ENCODE results near the gene DPH7. TPM values are rescaled to one million over a fixed set of nuclear protein-coding genes. Genes with fewer than 3 reads are reported as not detected.

Gene DPH7
- polyA plus RNA-seq, 2 of the 4 experiments (the other 2 are of a cell fraction) = 26.7 to 35.2 TPM

DNA sequence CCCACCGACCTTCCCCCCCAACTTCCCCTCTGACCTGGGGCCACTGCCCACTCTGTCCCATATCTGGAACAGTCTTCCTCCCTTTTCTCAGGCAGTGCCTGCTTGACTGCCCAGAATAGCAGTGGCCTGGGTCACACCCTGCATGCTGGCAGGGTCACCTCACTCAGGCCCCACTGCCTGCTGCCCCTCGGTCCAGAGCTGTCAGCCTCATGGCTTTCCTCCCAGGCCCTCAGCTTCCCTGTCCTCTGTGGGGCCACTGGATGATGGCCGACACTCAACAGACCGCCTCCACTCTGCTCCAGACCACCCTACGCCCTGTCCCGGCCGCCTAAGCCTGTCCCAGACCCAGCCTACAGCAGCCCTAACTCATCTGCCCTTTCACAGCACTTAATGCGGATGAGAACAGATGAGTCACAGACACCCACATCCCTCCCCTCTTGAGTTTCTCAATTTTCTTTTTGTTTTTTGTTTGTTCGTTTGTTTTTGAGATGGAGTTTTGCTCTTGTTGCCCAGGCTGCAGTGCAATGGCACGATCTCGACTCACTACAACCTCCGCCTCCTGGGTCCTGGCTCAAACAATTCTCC, 34.5 kb downstream of the DPH7 start:
- FAIRE-seq (no peak), ATAC-seq (no peak), DNase-seq (ENCODE audit: low read depth in 1 of 2, low spot score in 1 of 2) (no peak)
- ChIA-PET CTCF (interaction anchor here (0.6 to 2.2 kb wide), 8 partner anchors 9 to 259 kb away, joined by 3 to 16 read pairs (median 4); no protein-coding TSS in a partner anchor), POLR2A (no interaction called here)
- TF ChIP-seq BCL3 (IDR thresholded peaks at IDR 0.05) (no peak), MAZ (IDR thresholded peaks at IDR 0.05; ENCODE audit: borderline replicate concordance, low read depth, low read length) (no peak), HDAC2 (IDR thresholded peaks at IDR 0.05) (no peak), PHF8 (IDR thresholded peaks at IDR 0.05; ENCODE audit: borderline replicate concordance, low read depth) (no peak), KDM1A (IDR thresholded peaks at IDR 0.05; ENCODE audit: low read depth) (no peak), MAX (IDR thresholded peaks at IDR 0.05) (no peak), POLR2AphosphoS2 (conservative IDR thresholded peaks at IDR 0.05; ENCODE audit: low read length) (no peak), NFE2L2 (conservative IDR thresholded peaks at IDR 0.05; ENCODE audit: low read length) (no peak), ZNF302 (CRISPR knock-in tag; IDR thresholded peaks at IDR 0.05) (no peak), EHF (CRISPR knock-in tag; IDR thresholded peaks at IDR 0.05) (no peak), RARB (CRISPR knock-in tag; IDR thresholded peaks at IDR 0.05) (no peak), RAD21 (conservative IDR thresholded peaks at IDR 0.05 in 1 of 2, IDR thresholded peaks at IDR 0.05 in 1 of 2) (no peak), RNF2 (IDR thresholded peaks at IDR 0.05; ENCODE audit: borderline replicate concordance, low read depth) (no peak), PBX3 (IDR thresholded peaks at IDR 0.05) (no peak)
- TF ChIP-seq, protein P1, sequence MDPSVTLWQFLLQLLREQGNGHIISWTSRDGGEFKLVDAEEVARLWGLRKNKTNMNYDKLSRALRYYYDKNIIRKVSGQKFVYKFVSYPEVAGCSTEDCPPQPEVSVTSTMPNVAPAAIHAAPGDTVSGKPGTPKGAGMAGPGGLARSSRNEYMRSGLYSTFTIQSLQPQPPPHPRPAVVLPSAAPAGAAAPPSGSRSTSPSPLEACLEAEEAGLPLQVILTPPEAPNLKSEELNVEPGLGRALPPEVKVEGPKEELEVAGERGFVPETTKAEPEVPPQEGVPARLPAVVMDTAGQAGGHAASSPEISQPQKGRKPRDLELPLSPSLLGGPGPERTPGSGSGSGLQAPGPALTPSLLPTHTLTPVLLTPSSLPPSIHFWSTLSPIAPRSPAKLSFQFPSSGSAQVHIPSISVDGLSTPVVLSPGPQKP (IDR thresholded peaks at IDR 0.05; ENCODE audit: low read depth, low read length) = no peak
- TF ChIP-seq, protein P2, sequence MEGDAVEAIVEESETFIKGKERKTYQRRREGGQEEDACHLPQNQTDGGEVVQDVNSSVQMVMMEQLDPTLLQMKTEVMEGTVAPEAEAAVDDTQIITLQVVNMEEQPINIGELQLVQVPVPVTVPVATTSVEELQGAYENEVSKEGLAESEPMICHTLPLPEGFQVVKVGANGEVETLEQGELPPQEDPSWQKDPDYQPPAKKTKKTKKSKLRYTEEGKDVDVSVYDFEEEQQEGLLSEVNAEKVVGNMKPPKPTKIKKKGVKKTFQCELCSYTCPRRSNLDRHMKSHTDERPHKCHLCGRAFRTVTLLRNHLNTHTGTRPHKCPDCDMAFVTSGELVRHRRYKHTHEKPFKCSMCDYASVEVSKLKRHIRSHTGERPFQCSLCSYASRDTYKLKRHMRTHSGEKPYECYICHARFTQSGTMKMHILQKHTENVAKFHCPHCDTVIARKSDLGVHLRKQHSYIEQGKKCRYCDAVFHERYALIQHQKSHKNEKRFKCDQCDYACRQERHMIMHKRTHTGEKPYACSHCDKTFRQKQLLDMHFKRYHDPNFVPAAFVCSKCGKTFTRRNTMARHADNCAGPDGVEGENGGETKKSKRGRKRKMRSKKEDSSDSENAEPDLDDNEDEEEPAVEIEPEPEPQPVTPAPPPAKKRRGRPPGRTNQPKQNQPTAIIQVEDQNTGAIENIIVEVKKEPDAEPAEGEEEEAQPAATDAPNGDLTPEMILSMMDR (IDR thresholded peaks at IDR 0.05) = no peak
- H3K4me3 ChIP-seq = no peak overlapping the region
- no peak overlapping the region for H3K4me2 ChIP-seq
- no peak overlapping the region for H3K27ac ChIP-seq
- WGBS (ENCODE audit: missing lambda C conversion rate) = 80% methylated on average over 12 of the region's 12 CpGs
- no peaks in the 10 kb centered on the region for H3K4me1 ChIP-seq
- no peaks in the 10 kb centered on the region for H3K9me3 ChIP-seq

DNA sequence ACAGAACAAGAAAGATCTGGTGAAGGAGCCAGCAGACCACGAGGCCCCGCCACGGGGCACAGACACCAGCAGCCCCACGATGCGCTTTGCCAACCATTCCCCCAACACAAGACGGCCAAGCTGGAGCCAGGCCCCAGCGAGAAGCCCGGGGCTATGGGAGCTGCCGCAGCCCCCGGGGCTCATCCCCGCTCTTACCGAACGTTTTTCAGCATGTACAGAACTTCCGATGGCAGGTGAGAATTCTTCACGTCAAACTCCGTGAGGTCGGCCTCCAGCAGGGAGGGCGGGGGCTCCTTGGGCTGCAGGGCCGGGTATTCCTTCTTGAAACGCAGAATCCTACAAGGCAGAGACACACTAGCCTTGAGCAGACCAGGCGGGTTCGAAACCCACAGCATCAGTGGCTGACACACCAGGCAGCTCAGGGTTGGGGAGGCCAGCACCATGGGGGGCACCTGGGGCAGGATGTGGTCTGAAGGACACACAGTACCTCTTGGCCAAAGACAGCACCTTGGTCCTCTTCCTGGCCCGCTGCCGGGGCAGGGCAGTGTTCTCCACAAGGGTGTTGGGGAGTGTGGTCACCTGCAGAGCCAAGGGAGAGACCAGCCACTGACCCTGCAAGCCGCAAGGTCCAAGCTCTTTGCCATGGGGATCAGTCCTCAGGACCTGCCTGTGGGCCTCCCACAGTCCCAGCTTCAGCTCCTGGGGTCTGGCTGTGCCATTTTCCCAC, 35.3 kb downstream of the DPH7 start:
- ChIA-PET CTCF (interaction anchor here (1.0 to 2.2 kb wide), 4 partner anchors 8 to 257 kb away, joined by 3 to 16 read pairs (median 4); partner anchors contain the start of gene NRARP), POLR2A (no interaction called here)
- Histone ChIP-seq H3K4me3 (no peak overlapping the region), H3K9me3 (no peaks in the 10 kb centered on the region), H3K27ac (no peak overlapping the region), H3K4me2 (no peak overlapping the region), H3K4me1 (no peaks in the 10 kb centered on the region)
- DNase-seq (ENCODE audit: low read depth in 1 of 2, low spot score in 1 of 2) (no peak), ATAC-seq (no peak), FAIRE-seq (no peak)
- no peak for TF ChIP-seq MAZ (IDR thresholded peaks at IDR 0.05; ENCODE audit: borderline replicate concordance, low read depth, low read length)
- no peak for TF ChIP-seq EHMT2 (IDR thresholded peaks at IDR 0.05; ENCODE audit: low read depth)
- TF ChIP-seq TFCP2L1 (CRISPR knock-in tag; IDR thresholded peaks at IDR 0.05) = no peak
- no peak for TF ChIP-seq ZC3H11A (IDR thresholded peaks at IDR 0.05)
- TF ChIP-seq CEBPB (IDR thresholded peaks at IDR 0.05) = no peak
- TF ChIP-seq SREBF2 (IDR thresholded peaks at IDR 0.05) = no peak
- TF ChIP-seq CBX8 (IDR thresholded peaks at IDR 0.05) = no peak
- WGBS (ENCODE audit: missing lambda C conversion rate) = 92% methylated on average over 18 of the region's 25 CpGs

Measured in A549 (cell line).